Osteocyte (in vitro differentiated cells): ENCODE measurements around the gene TAF9. TPM values are rescaled to one million over a fixed set of nuclear protein-coding genes. Genes with fewer than 3 reads are reported as not detected.

Experiments
- DNase-seq: peaks from one replicate; pipeline ENCODE4 v3.0.0; 2021; ENCODE audit warnings: mixed read lengths; ENCODE audit not compliant: unreplicated experiment; ENCODE audit errors: extremely low spot score
- H3K27ac Mint-ChIP-seq: one replicate; pipeline ENCODE4 v1.8.0; 2021; ENCODE audit warnings: mild to moderate bottlenecking, mixed read lengths; ENCODE audit not compliant: unreplicated experiment
- H3K27me3 Mint-ChIP-seq: one replicate; pipeline ENCODE4 v1.8.0; 2021; ENCODE audit warnings: mixed read lengths; ENCODE audit not compliant: unreplicated experiment
- H3K36me3 Mint-ChIP-seq: one replicate; pipeline ENCODE4 v1.8.0; 2021; ENCODE audit warnings: mixed read lengths; ENCODE audit not compliant: unreplicated experiment
- H3K4me1 Mint-ChIP-seq: one replicate; pipeline ENCODE4 v1.8.0; 2021; ENCODE audit warnings: mixed read lengths; ENCODE audit not compliant: unreplicated experiment
- H3K4me3 Mint-ChIP-seq: one replicate; pipeline ENCODE4 v1.8.0; 2021; ENCODE audit warnings: mild to moderate bottlenecking, moderate library complexity, mixed read lengths; ENCODE audit not compliant: unreplicated experiment
- H3K9me3 Mint-ChIP-seq: one replicate; pipeline ENCODE4 v1.8.0; 2021; ENCODE audit warnings: mixed read lengths; ENCODE audit not compliant: unreplicated experiment
- total RNA-seq: library from RNA; stranded (reverse); gene quantifications from 2 replicates; pipeline ENCODE4 v1.2.1, GENCODE V29; 2021
- TF ChIP-seq, protein P1 (sequence below): fragments of 200-600 bp; sonication (generic); IDR thresholded peaks from 2 replicates; pipeline ENCODE4 v1.5.0; 2021; ENCODE audit warnings: antibody characterized with exemption, mild to moderate bottlenecking, moderate library complexity

Gene TAF9
- total RNA-seq, 1 donor from 2014 or later: 69.3 TPM

DNA sequence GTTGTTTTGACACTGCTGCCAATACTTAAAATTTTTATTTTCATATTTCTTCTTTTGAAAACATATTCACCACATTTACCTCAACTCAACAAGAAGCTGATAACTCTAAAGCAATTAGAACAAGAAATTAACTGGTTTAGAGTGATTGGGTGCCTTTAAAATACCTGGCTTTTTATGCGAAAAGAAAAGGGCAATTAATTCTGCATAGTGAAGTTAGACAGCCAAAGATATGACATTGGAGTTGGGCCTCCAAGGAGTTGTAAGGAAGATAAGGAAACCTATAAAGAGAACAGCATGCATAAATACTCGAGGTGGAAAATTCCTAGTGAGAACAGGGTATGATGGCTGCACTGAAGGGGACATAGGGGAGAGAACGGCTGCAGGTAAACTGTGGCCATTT, 9.6 kb downstream of the TAF9 start:
- Mint-ChIP-seq H3K9me3 (no peaks in the 10 kb centered on the region), H3K36me3 (peaks cover 12% of the 10 kb centered on the region)

DNA sequence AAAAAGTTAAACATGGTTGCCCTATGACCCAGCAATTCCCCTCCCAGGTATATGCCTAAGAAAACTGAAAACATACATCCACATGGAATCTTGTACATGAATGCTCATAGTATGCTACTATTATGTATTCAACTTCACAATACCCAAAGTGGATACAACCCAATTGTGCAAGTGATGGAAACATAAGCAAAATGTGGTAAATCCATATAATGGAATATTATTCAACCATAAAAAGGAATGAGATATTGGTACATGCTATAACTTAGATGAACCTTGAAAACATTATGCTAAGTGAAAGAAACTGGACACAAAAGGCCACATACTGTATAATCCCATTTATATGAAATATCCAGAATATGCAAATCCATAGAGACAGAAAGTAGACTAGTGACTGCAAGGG, 18.7 kb downstream of the TAF9 start:
- Mint-ChIP-seq H3K27ac (no peak overlapping the region), H3K36me3 (peaks cover 39% of the 10 kb centered on the region), H3K4me1 (no peaks in the 10 kb centered on the region), H3K9me3 (no peaks in the 10 kb centered on the region), H3K27me3 (no peaks in the 10 kb centered on the region), H3K4me3 (no peak overlapping the region)
- no peak for DNase-seq
- TF ChIP-seq, protein P1, sequence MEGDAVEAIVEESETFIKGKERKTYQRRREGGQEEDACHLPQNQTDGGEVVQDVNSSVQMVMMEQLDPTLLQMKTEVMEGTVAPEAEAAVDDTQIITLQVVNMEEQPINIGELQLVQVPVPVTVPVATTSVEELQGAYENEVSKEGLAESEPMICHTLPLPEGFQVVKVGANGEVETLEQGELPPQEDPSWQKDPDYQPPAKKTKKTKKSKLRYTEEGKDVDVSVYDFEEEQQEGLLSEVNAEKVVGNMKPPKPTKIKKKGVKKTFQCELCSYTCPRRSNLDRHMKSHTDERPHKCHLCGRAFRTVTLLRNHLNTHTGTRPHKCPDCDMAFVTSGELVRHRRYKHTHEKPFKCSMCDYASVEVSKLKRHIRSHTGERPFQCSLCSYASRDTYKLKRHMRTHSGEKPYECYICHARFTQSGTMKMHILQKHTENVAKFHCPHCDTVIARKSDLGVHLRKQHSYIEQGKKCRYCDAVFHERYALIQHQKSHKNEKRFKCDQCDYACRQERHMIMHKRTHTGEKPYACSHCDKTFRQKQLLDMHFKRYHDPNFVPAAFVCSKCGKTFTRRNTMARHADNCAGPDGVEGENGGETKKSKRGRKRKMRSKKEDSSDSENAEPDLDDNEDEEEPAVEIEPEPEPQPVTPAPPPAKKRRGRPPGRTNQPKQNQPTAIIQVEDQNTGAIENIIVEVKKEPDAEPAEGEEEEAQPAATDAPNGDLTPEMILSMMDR: no peak

More for the DNA sequence above, 9.6 kb downstream of the TAF9 start:
- Mint-ChIP-seq H3K4me1 (no peaks in the 10 kb centered on the region), H3K27ac (no peak overlapping the region), H3K27me3 (no peaks in the 10 kb centered on the region), H3K4me3 (no peak overlapping the region)
- TF ChIP-seq, protein P1: no peak
- no peak for DNase-seq

DNA sequence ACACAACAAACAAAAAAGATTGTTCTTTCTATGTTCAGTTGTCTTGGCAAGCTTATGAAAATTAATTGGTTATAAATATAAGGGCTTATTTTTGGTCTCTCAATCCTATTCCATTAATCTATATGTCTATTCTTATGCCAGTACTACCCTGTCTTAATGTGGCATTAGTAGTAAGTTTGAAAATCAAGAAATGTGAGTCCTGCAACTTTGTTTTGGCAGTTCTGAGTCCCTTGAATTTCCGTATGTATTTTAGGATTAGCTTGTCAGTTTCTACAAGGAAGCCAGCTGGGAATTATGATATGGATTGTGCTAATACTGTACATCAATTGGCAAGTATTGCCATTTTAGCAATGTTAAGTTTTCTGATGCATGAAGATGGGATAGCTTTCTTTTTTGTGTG, 26.2 kb downstream of the TAF9 start:
- no peaks in the 10 kb centered on the region for H3K9me3 Mint-ChIP-seq
- H3K27ac Mint-ChIP-seq: no peak overlapping the region
- TF ChIP-seq, protein P1: no peak
- H3K4me3 Mint-ChIP-seq: no peak overlapping the region
- H3K4me1 Mint-ChIP-seq: no peaks in the 10 kb centered on the region
- H3K27me3 Mint-ChIP-seq: no peaks in the 10 kb centered on the region
- no peaks in the 10 kb centered on the region for H3K36me3 Mint-ChIP-seq
- DNase-seq: no peak

DNA sequence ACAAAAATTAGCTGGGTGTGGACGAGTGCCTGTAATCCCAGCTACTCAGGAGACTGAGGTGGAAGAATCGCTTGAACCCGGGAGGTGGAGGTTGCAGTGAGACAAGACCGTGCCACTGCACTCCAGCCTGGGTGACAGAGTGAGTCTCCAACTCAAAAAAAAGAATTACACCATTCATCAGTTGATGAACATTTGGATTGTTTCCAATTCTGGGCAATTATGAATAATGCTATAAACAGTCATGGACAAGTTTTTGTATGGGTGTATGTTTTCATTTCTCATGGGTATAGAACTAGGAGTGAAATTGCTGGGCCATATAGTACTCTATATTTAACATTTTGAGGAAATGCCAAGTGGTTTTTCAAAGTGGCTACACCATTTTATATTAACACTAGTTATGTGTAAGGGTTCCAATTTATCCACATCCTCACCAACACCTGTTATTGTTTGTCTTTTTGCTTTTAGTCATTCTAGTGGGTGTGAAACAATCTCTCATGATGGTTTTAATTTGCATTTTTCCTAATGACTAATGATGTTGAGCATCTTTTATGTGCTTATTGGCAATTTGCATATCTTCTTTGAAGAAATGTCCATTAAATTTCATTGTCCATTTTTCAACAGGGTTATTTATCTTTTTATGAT, 27.7 kb downstream of the TAF9 start:
- Mint-ChIP-seq H3K36me3 (no peaks in the 10 kb centered on the region), H3K9me3 (no peaks in the 10 kb centered on the region), H3K4me3 (no peak overlapping the region)

DNA sequence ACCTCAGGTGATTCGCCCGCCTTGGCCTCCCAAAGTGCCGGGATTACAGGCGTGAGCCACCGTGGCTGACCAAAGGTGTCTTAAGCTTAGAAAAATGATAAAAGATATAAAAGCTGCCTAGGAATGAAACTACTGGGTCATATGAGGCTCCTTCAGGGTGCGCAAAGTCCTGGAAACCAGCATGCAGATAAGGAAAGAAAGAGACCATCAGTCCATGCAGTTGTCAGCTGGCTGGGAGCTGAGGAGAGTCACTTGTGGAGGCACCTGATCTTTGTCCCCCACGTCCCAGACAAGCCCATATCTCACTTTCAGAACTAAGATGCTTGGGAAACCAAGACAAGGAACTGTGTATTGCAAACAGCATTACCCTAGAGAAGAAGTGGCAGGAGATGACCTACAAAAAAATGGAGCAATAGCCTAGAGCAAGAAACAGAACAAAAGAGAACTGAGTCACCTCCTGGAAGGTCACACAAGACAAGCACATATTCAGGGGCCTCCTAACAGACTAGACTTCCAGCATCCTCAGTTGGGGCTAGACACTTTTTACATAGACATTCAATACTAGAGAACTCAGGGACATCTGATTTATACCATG, 33.9 kb downstream of the TAF9 start:
- H3K9me3 Mint-ChIP-seq: no peaks in the 10 kb centered on the region

More for the DNA sequence above, 27.7 kb downstream of the TAF9 start:
- TF ChIP-seq, protein P1: no peak
- H3K27me3 Mint-ChIP-seq: no peaks in the 10 kb centered on the region
- no peaks in the 10 kb centered on the region for H3K4me1 Mint-ChIP-seq
- DNase-seq: no peak
- H3K27ac Mint-ChIP-seq: no peak overlapping the region

More for the DNA sequence above, 33.9 kb downstream of the TAF9 start:
- Mint-ChIP-seq H3K4me1 (peaks cover 9% of the 10 kb centered on the region), H3K4me3 (no peak overlapping the region), H3K27ac (no peak overlapping the region), H3K27me3 (no peaks in the 10 kb centered on the region), H3K36me3 (peaks cover 2% of the 10 kb centered on the region)
- TF ChIP-seq, protein P1: no peak
- DNase-seq: no peak
